Stimulated activated CD8-positive, alpha-beta memory T cell treated with anti-CD3 and anti-CD28 coated beads, Interleukin-4, amount 100 ng/mL, for 4 hours (primary cell): ENCODE results near the gene ENDOU.

Source experiments
- DNase-seq, 2 donors: peaks; one replicate each; pipeline ENCODE4 v3.0.0-alpha.2; 2020; ENCODE audit warnings: low read depth in 2 of 2, low spot score in 1 of 2

Gene ENDOU

DNA sequence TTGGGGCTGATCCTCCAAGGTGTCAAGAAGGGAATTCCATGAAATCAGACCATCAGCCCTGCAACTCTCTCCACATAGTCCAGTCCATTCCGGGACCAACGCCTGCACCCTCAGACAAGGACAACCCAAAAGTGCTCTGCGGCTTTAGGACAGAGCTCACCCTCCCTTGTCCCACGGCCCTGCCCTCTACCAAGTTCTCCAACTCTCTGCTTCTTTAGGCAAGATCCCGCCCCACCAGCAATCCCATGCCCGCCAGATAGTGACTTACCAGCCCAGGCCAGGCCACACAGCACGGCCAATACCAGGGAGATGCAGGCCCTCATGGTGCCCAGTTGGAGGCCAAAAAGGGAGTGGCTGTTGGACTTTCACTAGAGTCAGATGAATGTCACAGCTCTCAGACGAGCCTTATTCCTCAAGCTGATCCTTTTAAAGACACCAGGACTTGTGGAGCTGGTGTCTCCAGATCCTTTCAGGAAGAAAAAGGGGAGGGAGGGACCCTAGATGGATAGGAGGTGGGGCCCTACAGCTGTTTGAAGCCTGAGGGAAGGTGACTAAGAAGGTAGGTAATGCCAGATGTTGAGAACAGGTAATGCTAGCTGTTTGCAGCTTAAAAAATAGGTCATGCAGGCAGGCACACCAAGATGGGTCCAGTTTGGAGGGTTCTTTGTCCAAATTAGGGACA lies at the start of gene ENDOU:
TSS of gene ENDOU (minus strand) at position 400 of the 682 bp plus-strand sequence. CDS start at position 323, 77 bp downstream.
- no peak for DNase-seq

DNA sequence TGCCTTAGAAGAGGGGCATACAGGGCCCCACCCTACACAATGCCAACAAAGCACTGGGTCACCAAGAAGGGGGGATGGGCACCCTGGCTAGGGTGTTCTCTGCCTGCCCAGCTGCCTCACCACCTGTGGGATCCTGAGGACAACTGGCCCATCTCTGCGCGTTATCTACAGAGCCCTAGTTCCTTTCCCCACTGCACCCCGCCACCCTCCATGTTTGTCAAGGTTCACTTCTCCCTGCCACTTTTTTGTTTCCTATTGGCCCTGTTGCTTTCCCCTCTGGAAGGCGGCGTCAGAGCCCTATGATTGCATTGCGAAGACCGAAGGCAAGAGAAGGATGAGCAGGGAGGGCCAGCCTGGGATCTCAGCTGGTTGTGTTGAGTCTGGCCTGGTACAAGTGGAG lies 49.4 kb upstream of the ENDOU start:
- DNase-seq, result no peak

GRCh38 chr12:47773858-47774580 lies 48.7 kb upstream of the ENDOU start:
- no peak for DNase-seq

- peak; percentile 24 to 42 for DNase-seq
Measured at GRCh38 chr12:47773062-47773857, 48.0 kb upstream of the ENDOU start, which contains the start of gene SLC48A1. Gene SLC48A1, plus strand, starts transcription at chr12:47773238. Its CDS starts 67 bp downstream, at chr12:47773305.

GRCh38 chr12:47772738-47773061 lies 47.4 kb upstream of the ENDOU start:
- no peak for DNase-seq

DNA sequence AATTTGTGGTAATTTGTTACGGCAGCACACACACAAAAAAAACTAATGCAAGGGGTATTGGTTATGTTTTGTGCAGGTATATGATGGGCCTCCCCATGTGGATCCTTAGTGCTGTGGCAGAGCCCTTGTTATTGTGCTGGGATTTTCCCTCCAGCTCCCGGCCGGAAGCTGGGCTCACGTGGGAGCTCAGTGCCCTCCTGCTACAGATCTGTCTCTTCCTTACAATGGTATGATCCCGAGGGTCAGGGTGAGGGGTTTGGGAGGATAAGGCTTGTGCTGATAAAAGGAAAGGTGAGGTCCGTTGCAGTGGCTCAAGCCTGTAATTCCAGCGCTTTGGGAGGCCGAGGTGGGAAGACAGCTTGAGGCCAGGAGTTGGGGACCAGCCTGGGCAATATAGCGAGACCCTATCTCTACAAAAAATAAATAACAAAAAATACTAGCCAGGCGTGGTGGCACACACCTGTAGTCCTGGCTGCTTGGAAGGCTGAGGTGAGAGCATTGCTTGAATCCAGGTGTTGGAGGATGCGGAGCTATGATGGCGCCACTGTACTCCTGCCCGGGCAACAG lies 46.9 kb upstream of the ENDOU start:
- no peak for DNase-seq

DNA sequence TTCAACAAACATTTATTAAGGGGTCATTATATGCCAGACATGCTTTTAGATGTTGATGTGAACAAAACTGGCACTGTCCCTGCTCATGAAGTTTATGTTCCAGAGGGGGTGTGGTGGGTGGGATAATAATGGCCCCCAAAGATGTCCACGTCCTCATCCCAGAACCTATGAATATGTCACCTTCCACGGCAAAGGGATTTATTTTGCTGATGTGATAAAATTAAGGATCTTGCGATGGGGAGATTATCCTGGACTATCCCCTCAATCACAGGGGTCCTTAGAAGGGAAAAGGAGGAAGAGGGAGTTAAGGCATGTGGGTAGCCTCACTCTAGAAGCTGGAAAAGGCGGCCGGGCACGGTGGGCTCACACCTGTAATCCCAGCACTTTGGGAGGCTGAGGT lies 46.0 kb upstream of the ENDOU start:
- no peak for DNase-seq

DNA sequence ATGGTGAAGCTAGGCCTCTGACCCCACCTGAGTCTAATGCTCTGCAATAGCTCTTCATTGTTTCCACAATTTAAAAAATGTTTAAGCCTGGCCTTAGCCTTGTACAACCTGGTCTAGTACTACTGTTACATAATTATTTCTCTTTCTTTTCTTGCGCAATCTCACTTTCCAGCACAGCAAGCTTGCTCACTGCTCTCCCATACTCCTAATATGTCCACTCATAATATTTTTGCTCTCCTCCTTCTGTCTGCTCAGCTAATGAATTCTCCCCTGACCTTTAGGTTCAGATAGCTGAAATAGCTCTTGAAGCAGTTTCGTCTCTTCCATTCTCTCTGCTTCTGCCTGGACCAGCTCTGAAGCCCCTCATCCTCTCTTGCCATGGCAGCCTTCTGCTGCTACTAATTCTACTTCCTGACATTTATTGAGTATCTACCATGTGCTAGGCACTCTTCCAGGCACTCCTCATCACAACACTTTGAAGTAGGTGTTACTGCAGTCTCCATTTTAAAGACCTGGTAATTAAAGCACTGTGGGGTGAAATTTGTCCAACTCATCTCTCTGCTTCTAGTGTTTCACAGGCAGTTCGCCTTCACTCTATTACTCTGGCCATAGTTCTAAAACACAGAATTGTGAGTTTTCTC lies 44.9 kb upstream of the ENDOU start:
- DNase-seq, result no peak

- DNase-seq, result no peak
Measured at GRCh38 chr12:47769234-47770085, 44.2 kb upstream of the ENDOU start.

- no peak for DNase-seq
Measured at GRCh38 chr12:47768323-47768811, 43.1 kb upstream of the ENDOU start.

GRCh38 chr12:47767216-47767724 lies 42.0 kb upstream of the ENDOU start:
- peak; percentile 35 to 52 for DNase-seq

GRCh38 chr12:47766502-47767215 lies 41.4 kb upstream of the ENDOU start:
- no peak for DNase-seq

DNA sequence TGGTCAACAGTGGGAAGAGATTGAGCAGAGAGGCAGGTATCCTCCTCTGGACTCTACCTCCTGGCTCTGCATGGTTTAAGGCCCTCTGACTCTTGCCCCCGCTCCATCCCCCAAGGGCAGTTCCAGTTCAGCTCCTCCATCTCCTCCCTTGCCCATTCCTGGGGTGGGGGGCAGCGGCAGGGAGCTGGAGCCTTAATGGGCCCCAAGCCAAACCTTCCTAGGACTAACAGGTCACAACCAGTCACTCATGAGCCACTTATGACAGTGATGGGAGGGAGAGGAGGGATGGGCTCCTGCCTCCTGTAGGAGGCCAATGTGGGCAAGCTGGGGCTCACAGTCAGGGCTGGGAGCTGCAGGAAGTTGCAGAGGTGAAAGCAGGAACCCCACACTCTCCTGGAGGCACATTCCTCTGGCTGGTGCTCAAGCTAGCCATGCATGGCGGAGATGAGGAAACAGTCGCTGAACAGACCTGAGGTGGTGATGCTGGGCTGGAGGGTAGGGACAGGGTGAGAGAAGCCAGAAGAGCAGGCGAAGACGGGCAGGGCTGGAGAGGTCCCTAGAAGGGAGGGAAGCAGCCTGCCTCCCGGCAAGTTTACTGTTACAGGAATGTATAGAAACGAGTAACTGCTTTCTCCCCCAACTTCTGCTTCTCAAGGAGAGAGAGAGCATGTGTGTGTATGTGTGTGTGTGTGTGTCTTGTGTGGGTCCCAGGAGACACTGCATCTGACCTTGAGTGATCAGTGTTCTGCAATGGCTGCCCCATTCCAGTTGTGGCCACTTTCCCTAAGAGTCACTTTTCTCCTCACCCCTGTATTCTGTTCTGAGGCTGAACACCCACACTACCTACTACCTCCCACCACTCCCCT lies 38.4 kb upstream of the ENDOU start:
- DNase-seq, result no peak

GRCh38 chr12:47762850-47763465 lies 37.7 kb upstream of the ENDOU start:
- DNase-seq, result no peak

DNA sequence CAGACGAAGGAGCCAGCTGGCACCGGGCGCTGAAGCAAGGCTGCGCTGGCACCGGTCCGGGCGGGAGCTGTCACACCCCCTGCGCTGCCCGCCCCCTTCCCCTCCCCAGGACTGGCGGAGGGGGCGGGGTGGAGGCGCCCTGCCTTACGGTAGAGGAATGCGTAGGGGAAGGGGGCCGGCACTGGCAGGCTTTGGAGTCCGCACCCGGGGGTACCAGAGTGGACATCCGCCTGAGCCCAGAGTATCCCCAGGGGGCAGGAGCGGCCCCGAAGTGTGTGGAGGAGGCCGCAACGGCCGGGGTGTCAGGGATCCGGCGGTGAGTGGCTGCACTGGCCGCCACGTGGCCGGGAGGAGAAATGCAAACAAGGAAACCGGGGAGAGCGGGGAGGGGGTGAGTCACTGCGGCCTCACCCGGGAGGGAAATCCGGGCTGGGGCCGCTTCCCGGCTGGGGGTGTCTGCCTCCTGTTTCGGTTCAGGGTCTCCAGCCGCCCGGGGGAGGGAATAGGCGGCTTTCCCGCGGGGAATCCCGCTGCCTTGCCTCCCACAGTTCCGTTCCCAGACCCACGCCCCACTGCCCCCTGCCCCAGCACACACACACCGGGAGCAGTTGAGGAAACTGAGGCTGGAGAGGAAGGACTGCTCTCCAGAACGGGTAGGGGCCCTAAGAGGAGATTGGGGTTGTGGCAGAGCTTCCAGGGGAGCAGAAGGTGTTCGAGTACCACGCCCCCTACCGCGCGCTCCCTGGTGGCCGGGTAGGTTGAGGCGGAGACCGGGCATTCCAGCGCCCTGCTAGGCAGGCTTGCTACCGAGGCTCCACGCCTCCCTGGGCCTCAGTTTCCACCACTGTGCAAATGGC lies 33.8 kb upstream of the ENDOU start, which contains the start of gene RAPGEF3:
TSS of gene RAPGEF3 (minus strand) at position 47 of the 857 bp plus-strand sequence. CDS start 324 bp downstream, outside the sequence.
- peak; percentile 40 to 45 for DNase-seq

DNA sequence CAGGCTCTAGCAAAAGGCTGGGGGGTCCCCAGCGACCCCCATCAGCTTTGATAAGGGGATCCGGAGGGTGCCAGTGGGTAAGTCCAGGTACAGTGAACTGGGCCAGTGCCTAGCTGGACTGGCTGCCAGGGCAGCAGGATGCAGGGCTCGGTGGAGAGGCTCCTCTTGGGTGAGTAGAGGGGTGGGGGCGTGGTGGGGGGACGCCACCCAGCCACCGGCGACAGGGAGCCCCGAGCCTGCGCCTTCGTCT lies 33.2 kb upstream of the ENDOU start:
- no peak for DNase-seq
